Loucy (cell line): ENCODE measurements around the gene ATP5ME.
"Not testable (repeated sequence)": the region's sequence is repeated elsewhere in the genome, so short reads cannot be mapped to it uniquely, and the experiment has no call there.

Experiments used
- H2AFZ ChIP-seq: fragments of 200-600 bp; sonication (generic); 2 replicates; pipeline ENCODE4 v1.6.0; 2016; ENCODE audit warnings: antibody characterized with exemption, mild to moderate bottlenecking, low read length, moderate library complexity
- H3F3A ChIP-seq: fragments of 200-600 bp; 2 replicates; pipeline ENCODE4 v1.6.0; 2016; ENCODE audit warnings: antibody characterized with exemption, low read depth, mild to moderate bottlenecking
- H3K27me3 ChIP-seq: fragments of 200-600 bp; sonication (generic); 2 replicates; pipeline ENCODE4 v1.6.1; 2014; ENCODE audit warnings: low read length, mild to moderate bottlenecking; ENCODE audit not compliant: insufficient read depth, poor library complexity, severe bottlenecking
- H3K36me3 ChIP-seq: fragments of 200-600 bp; sonication (generic); 2 replicates; pipeline ENCODE4 v1.6.1; 2016; ENCODE audit warnings: low read length; ENCODE audit not compliant: insufficient read depth
- H3K4me1 ChIP-seq: fragments of 200-600 bp; sonication (generic); 2 replicates; pipeline ENCODE4 v1.5.1; 2014; ENCODE audit warnings: low read length, mild to moderate bottlenecking; ENCODE audit not compliant: insufficient read depth, poor library complexity, severe bottlenecking
- H3K4me2 ChIP-seq: fragments of 200-600 bp; sonication (generic); 2 replicates; pipeline ENCODE4 v1.6.0; 2014; ENCODE audit warnings: antibody characterized with exemption, low read length, low read depth, mild to moderate bottlenecking; ENCODE audit not compliant: poor library complexity, severe bottlenecking
- H3K4me3 ChIP-seq: fragments of 200-600 bp; sonication (generic); 2 replicates; pipeline ENCODE4 v1.5.1; 2014; ENCODE audit warnings: low read length, mild to moderate bottlenecking, mixed read lengths; ENCODE audit not compliant: poor library complexity, severe bottlenecking
- H3K79me2 ChIP-seq: fragments of 200-600 bp; sonication (generic); 2 replicates; pipeline ENCODE4 v1.6.1; 2014; ENCODE audit warnings: low read length; ENCODE audit not compliant: insufficient read depth
- H3K9ac ChIP-seq: fragments of 200-600 bp; sonication (generic); 2 replicates; pipeline ENCODE4 v1.6.0; 2014; ENCODE audit warnings: mild to moderate bottlenecking, low read depth, low read length, moderate library complexity; ENCODE audit not compliant: poor library complexity, severe bottlenecking
- H3K9me2 ChIP-seq: fragments of 200-600 bp; sonication (generic); replicated peaks from 2 replicates; pipeline ENCODE4 v1.6.1; 2016; ENCODE audit warnings: low read depth, low read length, mixed read lengths
- H3K9me3 ChIP-seq: fragments of 200-600 bp; sonication (generic); 2 replicates; pipeline ENCODE4 v1.6.1; 2014; ENCODE audit warnings: mild to moderate bottlenecking, antibody characterized with exemption, low read length, low read depth; ENCODE audit not compliant: insufficient read depth
- H4K20me1 ChIP-seq: fragments of 200-600 bp; sonication (generic); 2 replicates; pipeline ENCODE4 v1.6.0; 2014; ENCODE audit warnings: antibody characterized with exemption, low read length, mild to moderate bottlenecking; ENCODE audit not compliant: insufficient read depth, poor library complexity, severe bottlenecking
- EZH2phosphoT487 ChIP-seq: fragments of 200-600 bp; IDR thresholded peaks from 2 replicates; pipeline ENCODE4 v1.6.1; 2018; ENCODE audit warnings: antibody characterized with exemption, mild to moderate bottlenecking, moderate library complexity, borderline replicate concordance
- TF ChIP-seq, protein P1 (sequence below): fragments of 200-600 bp; sonication (generic); conservative IDR thresholded peaks from 2 replicates; pipeline ENCODE4 v1.5.1; 2014; ENCODE audit warnings: mild to moderate bottlenecking, antibody characterized with exemption, low read length

Gene ATP5ME

DNA sequence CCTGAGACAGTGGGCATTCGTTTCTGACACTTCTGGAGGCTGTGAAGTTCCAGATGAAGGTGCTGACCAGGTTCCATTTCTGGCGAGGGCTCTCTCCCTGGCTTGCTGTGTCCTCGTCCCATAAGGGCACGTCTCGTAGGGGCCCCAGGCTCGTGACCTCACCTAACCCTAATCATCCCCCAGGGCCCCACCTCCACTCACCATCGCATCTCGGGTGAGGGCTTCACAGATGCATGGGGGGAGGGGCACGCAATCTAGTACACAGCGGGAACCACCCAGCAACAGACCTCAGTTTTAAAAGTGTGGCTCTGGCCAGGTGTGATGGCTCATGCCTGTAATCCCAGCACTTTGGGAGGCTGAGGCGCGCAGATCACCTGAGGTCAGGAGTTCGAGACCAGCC lies 26.6 kb downstream of the ATP5ME start:
- Histone ChIP-seq H3K36me3 (no peaks in the 10 kb centered on the region), H3F3A (no peaks in the 10 kb centered on the region), H3K79me2 (no peaks in the 10 kb centered on the region), H4K20me1 (no peaks in the 10 kb centered on the region), H2AFZ (no peak overlapping the region), H3K9ac (no peak overlapping the region), H3K4me3 (no peak overlapping the region), H3K9me3 (peaks cover 37% of the 10 kb centered on the region; the same call in 1 of the 2 replicates), H3K27me3 (no peaks in the 10 kb centered on the region), H3K4me2 (no peak overlapping the region), H3K4me1 (no peaks in the 10 kb centered on the region), H3K9me2 (no peaks in the 10 kb centered on the region)
- no peak for TF ChIP-seq EZH2phosphoT487
- TF ChIP-seq, protein P1, sequence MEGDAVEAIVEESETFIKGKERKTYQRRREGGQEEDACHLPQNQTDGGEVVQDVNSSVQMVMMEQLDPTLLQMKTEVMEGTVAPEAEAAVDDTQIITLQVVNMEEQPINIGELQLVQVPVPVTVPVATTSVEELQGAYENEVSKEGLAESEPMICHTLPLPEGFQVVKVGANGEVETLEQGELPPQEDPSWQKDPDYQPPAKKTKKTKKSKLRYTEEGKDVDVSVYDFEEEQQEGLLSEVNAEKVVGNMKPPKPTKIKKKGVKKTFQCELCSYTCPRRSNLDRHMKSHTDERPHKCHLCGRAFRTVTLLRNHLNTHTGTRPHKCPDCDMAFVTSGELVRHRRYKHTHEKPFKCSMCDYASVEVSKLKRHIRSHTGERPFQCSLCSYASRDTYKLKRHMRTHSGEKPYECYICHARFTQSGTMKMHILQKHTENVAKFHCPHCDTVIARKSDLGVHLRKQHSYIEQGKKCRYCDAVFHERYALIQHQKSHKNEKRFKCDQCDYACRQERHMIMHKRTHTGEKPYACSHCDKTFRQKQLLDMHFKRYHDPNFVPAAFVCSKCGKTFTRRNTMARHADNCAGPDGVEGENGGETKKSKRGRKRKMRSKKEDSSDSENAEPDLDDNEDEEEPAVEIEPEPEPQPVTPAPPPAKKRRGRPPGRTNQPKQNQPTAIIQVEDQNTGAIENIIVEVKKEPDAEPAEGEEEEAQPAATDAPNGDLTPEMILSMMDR: no peak

DNA sequence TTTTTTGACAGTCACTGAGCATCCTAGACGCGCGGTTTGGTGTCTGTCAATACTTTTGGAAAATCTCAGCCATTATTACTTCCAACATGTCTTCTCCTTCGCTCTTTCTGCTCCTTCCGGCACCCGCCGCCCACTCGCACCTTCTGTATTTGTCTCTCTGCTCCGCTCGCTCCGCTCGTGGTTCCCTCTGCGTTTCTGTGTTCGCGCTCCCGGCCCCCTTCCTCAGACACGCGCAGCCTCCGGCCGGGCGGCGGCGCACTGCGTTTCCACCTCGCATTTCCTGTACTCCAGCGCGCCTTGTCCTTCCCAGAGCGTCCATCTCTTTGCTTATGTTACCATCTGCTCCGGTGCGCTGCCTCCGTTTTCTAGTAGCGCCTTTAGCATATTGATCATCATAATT lies 27.6 kb downstream of the ATP5ME start:
- H3K36me3 ChIP-seq: no peaks in the 10 kb centered on the region
- H3K4me1 ChIP-seq: no peaks in the 10 kb centered on the region
- no peak overlapping the region for H3K4me2 ChIP-seq
- TF ChIP-seq, protein P1: no peak
- TF ChIP-seq EZH2phosphoT487: no peak
- no peaks in the 10 kb centered on the region for H3K27me3 ChIP-seq
- no peaks in the 10 kb centered on the region for H3K79me2 ChIP-seq
- H4K20me1 ChIP-seq: no peaks in the 10 kb centered on the region
- no peak overlapping the region for H3K4me3 ChIP-seq
- no peak overlapping the region for H2AFZ ChIP-seq
- H3K9me3 ChIP-seq: peaks cover 34% of the 10 kb centered on the region; the same call in 1 of the 2 replicates
- no peaks in the 10 kb centered on the region for H3K9me2 ChIP-seq
- H3K9ac ChIP-seq: no peak overlapping the region
- no peaks in the 10 kb centered on the region for H3F3A ChIP-seq

DNA sequence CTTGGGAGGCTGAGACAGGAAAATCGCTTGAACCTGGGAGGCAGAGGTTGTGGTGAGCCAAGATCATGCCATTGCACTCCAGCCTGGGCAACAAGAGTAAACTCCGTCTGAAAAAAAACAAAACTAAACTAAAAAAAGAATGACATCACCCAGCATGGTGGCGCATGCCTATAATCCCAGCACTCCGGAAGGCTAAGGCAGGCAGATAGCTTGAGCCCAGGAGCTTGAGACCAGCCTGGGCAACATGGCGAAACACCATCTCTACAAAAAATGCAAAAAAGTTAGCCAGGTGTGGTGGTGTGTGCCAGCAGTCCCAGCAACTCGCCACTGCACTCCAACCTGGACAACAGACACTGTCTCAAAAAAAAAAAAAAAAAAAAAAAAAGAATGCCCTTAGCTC lies 31.7 kb downstream of the ATP5ME start:
- H3K9ac ChIP-seq, H3K4me1 ChIP-seq, H3K27me3 ChIP-seq, H3K4me2 ChIP-seq, H3K4me3 ChIP-seq, H3K79me2 ChIP-seq, H2AFZ ChIP-seq, H3K36me3 ChIP-seq, H3K9me2 ChIP-seq, H3F3A ChIP-seq, H4K20me1 ChIP-seq: not testable (repeated sequence)
- 0 out of 2 replicates have a peak, but pooled peaks cover 19% of the 10 kb centered on the region for H3K9me3 ChIP-seq

DNA sequence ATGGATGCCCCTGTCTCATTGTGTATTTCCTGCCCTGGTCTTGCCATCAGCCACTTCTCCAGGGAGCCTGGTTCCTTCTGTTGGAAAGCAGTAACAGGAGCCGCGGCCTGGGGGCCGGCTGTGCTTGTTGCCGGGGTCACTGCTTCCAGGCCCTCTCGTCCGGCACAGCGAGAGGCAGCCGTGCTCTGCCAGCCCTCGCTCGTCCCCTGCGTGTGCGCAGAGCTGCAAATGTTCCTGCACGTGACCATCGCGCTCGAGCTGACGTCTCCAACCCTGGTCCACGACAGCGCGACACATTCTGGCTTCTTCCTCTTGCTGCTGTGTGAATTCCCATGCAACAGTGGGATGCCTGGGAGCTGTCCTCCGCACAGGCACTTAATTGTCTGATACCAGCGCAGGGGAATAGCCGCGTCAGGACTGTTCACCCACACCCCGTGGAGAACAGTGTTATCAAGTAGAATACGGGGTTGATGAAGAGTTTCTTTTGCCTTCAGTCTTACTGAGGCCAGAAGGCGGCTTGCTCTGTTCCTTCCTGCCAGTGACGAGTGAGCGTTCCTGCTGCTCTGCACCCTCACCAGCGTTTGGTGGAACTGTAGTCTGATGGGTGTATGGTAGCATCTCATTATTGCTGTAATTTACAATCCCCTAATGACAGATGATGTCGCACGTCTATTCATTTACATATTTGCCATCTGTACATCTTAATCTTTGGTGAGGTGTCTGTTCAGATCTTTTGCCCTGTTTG lies 36.4 kb downstream of the ATP5ME start:
- Histone ChIP-seq H3K4me3 (no peak overlapping the region), H3K4me1 (no peaks in the 10 kb centered on the region), H3K36me3 (no peaks in the 10 kb centered on the region), H2AFZ (no peak overlapping the region), H3F3A (no peaks in the 10 kb centered on the region), H4K20me1 (no peaks in the 10 kb centered on the region), H3K4me2 (no peak overlapping the region), H3K27me3 (no peaks in the 10 kb centered on the region), H3K79me2 (no peaks in the 10 kb centered on the region), H3K9ac (no peak overlapping the region), H3K9me2 (no peaks in the 10 kb centered on the region), H3K9me3 (peaks cover 15% of the 10 kb centered on the region; the same call in 1 of the 2 replicates)
- no peak for TF ChIP-seq EZH2phosphoT487
